Measurements from ENCODE around the gene TBC1D30.

TBC1D30 gene

DNA sequence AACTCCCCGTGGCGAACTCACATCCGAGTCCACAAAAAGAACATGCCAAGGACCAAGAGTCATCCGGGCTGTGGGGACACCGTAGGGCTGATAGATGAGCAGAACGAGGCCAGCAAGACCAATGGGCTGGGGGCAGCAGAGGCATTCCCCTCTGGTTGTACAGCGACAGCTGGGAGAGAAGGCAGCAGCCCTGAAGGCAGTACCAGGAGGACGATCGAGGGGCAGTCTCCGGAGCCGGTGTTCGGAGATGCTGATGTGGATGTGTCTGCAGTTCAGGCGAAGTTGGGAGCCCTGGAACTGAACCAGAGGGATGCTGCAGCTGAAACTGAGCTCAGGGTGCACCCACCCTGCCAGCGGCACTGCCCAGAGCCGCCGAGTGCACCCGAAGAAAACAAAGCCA lies 50.7 kb downstream of the TBC1D30 start:
- no peaks in the 10 kb centered on the region for H3K4me1 ChIP-seq (ENCODE audit: control insufficient read depth in 1 of 2, insufficient read depth in 2 of 2, low read length in 2 of 2)
- H3K9me3 ChIP-seq (ENCODE audit: control insufficient read depth in 1 of 2, low read length in 2 of 2), result peaks cover 0 to under 1% of the 10 kb centered on the region in 2 donors
- H3K27ac ChIP-seq (ENCODE audit: low read length), result no peak overlapping the region
- H3K4me3 ChIP-seq (ENCODE audit: low read depth in 1 of 2, low read length in 2 of 2), result no peak overlapping the region
- no peaks in the 10 kb centered on the region for H3K36me3 ChIP-seq (ENCODE audit: control insufficient read depth in 1 of 2, insufficient read depth in 2 of 2, low read length in 2 of 2)
- no peaks in the 10 kb centered on the region for H3K27me3 ChIP-seq (ENCODE audit: low read depth, low read length)

DNA sequence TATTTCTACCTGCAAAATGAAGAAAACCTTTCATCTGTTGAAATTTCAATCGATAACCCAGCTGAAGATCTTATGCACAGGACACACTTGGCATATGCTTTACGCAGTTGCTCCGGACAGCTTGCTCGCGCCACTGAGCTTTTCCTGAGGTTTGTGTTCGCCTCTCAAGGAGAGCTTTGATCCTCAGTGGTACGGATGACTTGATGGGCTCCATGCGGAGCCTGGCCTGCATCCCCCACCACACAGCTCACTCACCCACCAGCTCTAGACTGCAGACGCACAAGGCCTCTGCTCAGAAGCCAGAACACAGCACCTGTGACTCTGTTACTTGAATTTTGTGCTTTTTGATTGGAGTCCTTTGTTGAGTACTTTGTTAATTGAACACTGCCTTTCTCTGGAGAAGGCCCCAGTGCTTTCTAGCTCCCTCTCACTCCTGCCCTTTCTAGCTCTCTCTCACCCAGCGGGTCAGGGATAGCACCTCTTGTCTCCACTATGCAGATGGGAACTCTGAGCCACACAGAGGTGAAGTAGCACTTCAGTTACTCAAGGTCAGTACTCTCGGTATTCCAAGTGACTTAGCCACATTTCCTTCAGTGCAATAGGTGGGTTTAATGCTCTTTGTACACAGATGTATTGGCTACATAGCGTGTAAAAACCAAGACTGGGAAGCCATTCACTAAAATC lies 52.1 kb downstream of the TBC1D30 start:
- Histone ChIP-seq H3K9me3 (ENCODE audit: control insufficient read depth in 1 of 2, low read length in 2 of 2) (peaks cover 0 to 3% of the 10 kb centered on the region in 2 donors), H3K36me3 (ENCODE audit: control insufficient read depth in 1 of 2, insufficient read depth in 2 of 2, low read length in 2 of 2) (no peaks in the 10 kb centered on the region), H3K4me3 (ENCODE audit: low read depth in 1 of 2, low read length in 2 of 2) (no peak overlapping the region), H3K27ac (ENCODE audit: low read length) (no peak overlapping the region), H3K4me1 (ENCODE audit: control insufficient read depth in 1 of 2, insufficient read depth in 2 of 2, low read length in 2 of 2) (no peaks in the 10 kb centered on the region), H3K27me3 (ENCODE audit: low read depth, low read length) (no peaks in the 10 kb centered on the region)

DNA sequence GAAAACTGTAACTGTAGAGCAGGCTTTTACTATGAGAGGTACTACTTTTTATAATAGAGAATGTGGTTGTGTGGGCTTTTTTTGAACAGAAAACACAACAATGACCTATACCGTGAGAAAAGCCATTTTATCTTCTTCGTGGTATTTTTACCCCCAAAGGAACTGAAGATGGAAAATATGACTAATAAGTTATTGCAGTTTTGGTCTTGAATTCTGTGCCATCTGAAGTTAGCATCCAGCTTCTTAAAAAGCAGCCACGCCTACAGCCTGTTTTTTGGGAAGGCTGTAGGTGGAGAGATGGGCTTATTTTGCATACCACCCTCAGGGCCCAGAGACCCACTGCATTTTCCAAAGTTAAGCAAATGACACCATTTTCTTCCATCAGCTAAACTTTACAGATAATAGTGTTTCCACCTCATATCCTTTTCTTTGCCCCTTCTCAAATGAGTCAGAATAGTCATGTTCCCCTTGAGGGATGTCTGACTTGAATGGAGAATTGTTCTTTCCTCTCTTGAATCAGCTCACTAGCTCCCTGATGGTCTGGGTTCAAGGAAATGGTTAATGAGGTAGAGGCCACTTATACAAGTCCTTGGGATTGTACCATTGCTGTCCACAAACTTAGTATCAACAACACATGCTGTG lies 53.0 kb downstream of the TBC1D30 start:
- Histone ChIP-seq H3K36me3 (ENCODE audit: control insufficient read depth in 1 of 2, insufficient read depth in 2 of 2, low read length in 2 of 2) (no peaks in the 10 kb centered on the region), H3K4me1 (ENCODE audit: control insufficient read depth in 1 of 2, insufficient read depth in 2 of 2, low read length in 2 of 2) (no peaks in the 10 kb centered on the region), H3K9me3 (ENCODE audit: control insufficient read depth in 1 of 2, low read length in 2 of 2) (peaks cover 0 to 3% of the 10 kb centered on the region in 2 donors), H3K4me3 (ENCODE audit: low read depth in 1 of 2, low read length in 2 of 2) (no peak overlapping the region), H3K27me3 (ENCODE audit: low read depth, low read length) (no peaks in the 10 kb centered on the region), H3K27ac (ENCODE audit: low read length) (no peak overlapping the region)

DNA sequence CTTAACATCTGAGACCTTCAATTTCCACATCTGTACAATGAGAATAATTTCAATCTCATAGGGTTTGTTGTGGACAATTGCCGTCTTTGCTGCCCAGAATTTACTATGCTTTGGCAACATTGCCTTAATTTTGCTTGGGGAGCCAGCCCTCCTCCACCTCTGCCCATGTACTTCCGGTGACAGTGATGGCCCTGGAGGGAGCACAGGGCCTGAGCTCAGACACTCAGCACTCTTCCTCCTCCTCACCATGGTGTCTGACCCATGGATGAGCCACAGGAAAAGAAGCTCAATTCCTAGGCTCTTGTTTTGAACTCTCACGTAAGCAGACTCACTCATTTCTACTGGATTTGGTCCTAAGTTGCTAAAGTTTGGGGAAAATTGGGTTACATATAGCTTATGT lies 58.2 kb downstream of the TBC1D30 start:
- Histone ChIP-seq H3K4me1 (ENCODE audit: control insufficient read depth in 1 of 2, insufficient read depth in 2 of 2, low read length in 2 of 2) (no peaks in the 10 kb centered on the region), H3K9me3 (ENCODE audit: control insufficient read depth in 1 of 2, low read length in 2 of 2) (peaks cover 0 to 3% of the 10 kb centered on the region in 2 donors), H3K36me3 (ENCODE audit: control insufficient read depth in 1 of 2, insufficient read depth in 2 of 2, low read length in 2 of 2) (no peaks in the 10 kb centered on the region), H3K27ac (ENCODE audit: low read length) (no peak overlapping the region), H3K4me3 (ENCODE audit: low read depth in 1 of 2, low read length in 2 of 2) (no peak overlapping the region), H3K27me3 (ENCODE audit: low read depth, low read length) (no peaks in the 10 kb centered on the region)

DNA sequence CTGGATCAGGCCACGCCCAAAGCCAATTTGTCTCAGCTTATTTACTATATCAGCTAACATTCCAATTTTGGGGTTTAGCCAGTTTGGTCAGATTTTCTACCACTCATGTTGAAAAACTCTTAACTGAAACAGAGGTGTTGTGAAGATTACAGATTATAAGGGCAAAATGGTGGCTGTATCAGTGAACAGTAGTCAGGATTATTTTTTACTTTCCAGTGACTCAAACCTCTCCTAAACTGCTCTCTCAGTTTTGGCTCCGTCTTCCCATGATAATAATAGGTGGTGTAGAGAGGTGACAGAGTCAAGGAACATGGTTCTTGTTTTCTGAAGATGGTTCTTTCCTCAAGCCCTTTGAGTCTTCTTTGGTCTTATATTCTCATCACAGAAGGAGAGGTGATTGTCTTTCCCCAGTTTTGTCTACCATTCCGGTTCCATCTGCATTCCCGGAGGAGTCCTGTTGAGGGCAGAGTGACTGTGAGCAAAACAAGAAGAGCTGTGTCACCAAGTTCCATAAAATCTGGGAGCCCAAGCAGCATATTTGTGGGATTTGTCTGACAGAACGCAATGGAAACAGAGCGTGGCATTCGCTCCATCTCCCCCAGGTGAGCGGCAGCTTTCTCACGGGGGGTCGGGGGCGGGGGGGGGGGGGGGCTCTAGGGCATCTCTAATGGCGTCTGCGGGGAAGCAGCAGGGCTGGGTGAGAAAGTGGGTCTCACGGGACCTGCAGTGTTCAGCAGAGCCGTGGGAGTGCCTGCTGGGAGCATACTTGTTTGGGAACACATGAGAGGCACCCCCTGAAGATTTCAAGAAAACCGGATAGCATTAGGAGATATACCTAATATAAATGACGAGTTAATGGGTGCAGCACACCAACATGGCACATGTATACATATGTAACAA lies 59.1 kb downstream of the TBC1D30 start:
- Histone ChIP-seq H3K4me1 (ENCODE audit: control insufficient read depth in 1 of 2, insufficient read depth in 2 of 2, low read length in 2 of 2) (no peaks in the 10 kb centered on the region), H3K9me3 (ENCODE audit: control insufficient read depth in 1 of 2, low read length in 2 of 2) (peaks cover 0 to 3% of the 10 kb centered on the region in 2 donors), H3K36me3 (ENCODE audit: control insufficient read depth in 1 of 2, insufficient read depth in 2 of 2, low read length in 2 of 2) (no peaks in the 10 kb centered on the region)

DNA sequence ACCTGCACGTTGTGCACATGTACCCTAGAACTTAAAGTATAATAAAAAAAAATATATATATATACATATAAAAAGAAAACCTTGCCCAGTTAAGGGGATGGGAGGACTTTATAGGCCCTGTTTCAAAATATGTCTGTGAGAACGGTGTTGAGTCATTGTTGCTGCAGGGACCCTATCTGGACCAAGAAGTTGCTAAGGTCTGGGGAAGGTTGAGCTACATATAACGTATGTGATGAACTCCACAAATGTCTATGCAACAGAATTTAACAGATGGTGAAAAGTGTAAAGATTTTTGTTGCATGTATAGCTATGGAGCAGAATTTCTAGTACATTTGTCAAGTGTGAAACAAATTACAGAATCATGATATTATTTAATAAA lies 59.7 kb downstream of the TBC1D30 start:
- H3K27ac ChIP-seq (ENCODE audit: low read length), result no peak overlapping the region
- H3K4me1 ChIP-seq (ENCODE audit: control insufficient read depth in 1 of 2, insufficient read depth in 2 of 2, low read length in 2 of 2), result no peaks in the 10 kb centered on the region
- no peaks in the 10 kb centered on the region for H3K27me3 ChIP-seq (ENCODE audit: low read depth, low read length)
- no peak overlapping the region for H3K4me3 ChIP-seq (ENCODE audit: low read depth in 1 of 2, low read length in 2 of 2)
- H3K9me3 ChIP-seq (ENCODE audit: control insufficient read depth in 1 of 2, low read length in 2 of 2), result peaks cover 0 to 3% of the 10 kb centered on the region in 2 donors
- no peaks in the 10 kb centered on the region for H3K36me3 ChIP-seq (ENCODE audit: control insufficient read depth in 1 of 2, insufficient read depth in 2 of 2, low read length in 2 of 2)

More for the DNA sequence above, 59.1 kb downstream of the TBC1D30 start:
- Histone ChIP-seq H3K27me3 (ENCODE audit: low read depth, low read length) (no peaks in the 10 kb centered on the region), H3K4me3 (ENCODE audit: low read depth in 1 of 2, low read length in 2 of 2) (no peak overlapping the region), H3K27ac (ENCODE audit: low read length) (no peak overlapping the region)

DNA sequence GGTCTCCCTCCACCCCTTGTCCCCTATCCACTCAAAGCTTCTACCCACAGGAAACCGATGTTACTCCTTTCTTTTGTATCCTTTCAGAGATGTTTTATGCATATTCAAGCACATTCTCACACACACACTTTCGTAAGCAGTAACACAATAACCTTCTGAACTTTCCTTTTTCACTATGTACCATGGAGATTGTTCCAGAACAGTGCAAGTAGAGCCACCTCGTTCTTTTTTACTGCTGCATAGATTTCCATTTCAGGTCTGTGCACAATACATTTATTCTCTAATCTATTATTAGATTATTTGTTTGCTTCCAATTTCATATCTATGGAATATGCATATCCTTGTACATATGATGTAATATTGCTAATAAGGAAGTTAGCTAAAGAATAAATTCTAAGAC lies 60.3 kb downstream of the TBC1D30 start:
- H3K4me3 ChIP-seq (ENCODE audit: low read depth in 1 of 2, low read length in 2 of 2), result no peak overlapping the region
- H3K4me1 ChIP-seq (ENCODE audit: control insufficient read depth in 1 of 2, insufficient read depth in 2 of 2, low read length in 2 of 2), result no peaks in the 10 kb centered on the region
- no peak overlapping the region for H3K27ac ChIP-seq (ENCODE audit: low read length)
- no peaks in the 10 kb centered on the region for H3K36me3 ChIP-seq (ENCODE audit: control insufficient read depth in 1 of 2, insufficient read depth in 2 of 2, low read length in 2 of 2)
- H3K27me3 ChIP-seq (ENCODE audit: low read depth, low read length), result no peaks in the 10 kb centered on the region
- peaks cover 0 to 3% of the 10 kb centered on the region in 2 donors for H3K9me3 ChIP-seq (ENCODE audit: control insufficient read depth in 1 of 2, low read length in 2 of 2)

DNA sequence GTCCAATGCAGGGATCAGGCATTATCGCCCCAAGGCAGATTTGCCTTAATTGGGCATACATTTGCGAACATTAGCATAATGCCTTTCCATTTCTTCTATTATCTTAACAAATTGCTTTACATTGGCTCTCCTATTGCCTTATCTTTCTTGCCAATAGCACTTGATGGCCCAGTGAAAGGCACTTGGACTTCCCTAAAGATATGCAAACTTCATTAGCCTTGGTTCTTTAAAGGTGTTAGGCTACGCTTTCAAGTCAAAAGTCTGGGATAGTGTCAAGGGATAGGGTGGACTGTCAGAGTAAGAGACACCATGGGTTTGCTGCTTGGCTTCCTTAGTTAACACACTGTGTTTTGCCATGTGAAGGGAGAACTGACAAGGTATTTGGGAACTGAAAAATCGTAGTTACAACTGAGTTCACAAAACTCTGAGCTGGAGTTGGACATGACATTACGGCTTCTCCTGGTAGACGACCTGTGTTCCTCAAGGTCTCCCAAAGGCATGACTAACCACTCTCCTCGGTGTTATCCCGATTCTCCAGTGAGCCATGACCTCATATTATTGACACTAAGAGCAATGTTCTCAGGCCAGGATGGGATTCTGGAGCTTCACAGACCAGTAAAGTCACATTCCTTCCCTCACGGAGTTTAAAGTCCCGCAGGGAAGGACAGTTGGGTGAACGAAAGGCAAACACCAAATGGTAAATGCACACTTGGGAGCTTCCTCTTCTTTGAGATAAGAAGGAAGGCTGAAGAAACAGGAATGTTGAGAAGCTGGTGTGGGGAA lies 65.2 kb downstream of the TBC1D30 start:
- H3K4me3 ChIP-seq (ENCODE audit: low read depth in 1 of 2, low read length in 2 of 2), result no peak overlapping the region
- H3K9me3 ChIP-seq (ENCODE audit: control insufficient read depth in 1 of 2, low read length in 2 of 2), result no peaks in the 10 kb centered on the region
- no peaks in the 10 kb centered on the region for H3K36me3 ChIP-seq (ENCODE audit: control insufficient read depth in 1 of 2, insufficient read depth in 2 of 2, low read length in 2 of 2)
- H3K27ac ChIP-seq (ENCODE audit: low read length), result no peak overlapping the region
- H3K4me1 ChIP-seq (ENCODE audit: control insufficient read depth in 1 of 2, insufficient read depth in 2 of 2, low read length in 2 of 2), result no peaks in the 10 kb centered on the region
- peaks cover 4% of the 10 kb centered on the region for H3K27me3 ChIP-seq (ENCODE audit: low read depth, low read length)

DNA sequence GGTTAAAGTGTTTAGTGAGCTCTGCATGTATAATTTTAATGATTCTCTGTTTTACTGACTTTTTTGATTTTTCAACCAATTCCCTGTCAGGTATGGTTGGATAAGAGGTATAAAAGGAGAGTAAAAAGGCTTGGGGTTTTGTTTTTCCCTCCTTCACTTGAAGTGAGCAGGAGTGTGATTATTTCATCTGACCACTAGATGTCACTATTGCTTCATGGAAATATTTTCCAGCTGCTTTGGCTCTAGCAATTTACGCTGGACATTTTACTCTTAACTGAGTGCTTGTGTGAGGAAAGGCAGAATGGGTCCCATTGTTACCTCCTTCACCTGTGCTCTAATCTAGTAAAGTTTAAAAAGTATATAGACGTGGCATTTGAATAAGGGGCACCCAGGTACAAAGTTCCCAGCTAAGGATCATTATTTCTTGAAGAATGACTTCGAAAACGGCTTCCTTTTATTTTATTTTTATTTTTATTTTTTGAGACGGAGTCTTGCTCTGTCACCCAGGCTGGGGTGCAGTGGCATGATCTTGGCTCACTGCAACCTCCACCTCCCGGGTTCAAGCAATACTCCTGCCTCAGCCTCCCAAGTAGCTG lies 66.5 kb downstream of the TBC1D30 start:
- Histone ChIP-seq H3K27ac (ENCODE audit: low read length) (no peak overlapping the region), H3K27me3 (ENCODE audit: low read depth, low read length) (peaks cover 4% of the 10 kb centered on the region), H3K9me3 (ENCODE audit: control insufficient read depth in 1 of 2, low read length in 2 of 2) (no peaks in the 10 kb centered on the region), H3K4me3 (ENCODE audit: low read depth in 1 of 2, low read length in 2 of 2) (no peak overlapping the region), H3K4me1 (ENCODE audit: control insufficient read depth in 1 of 2, insufficient read depth in 2 of 2, low read length in 2 of 2) (no peaks in the 10 kb centered on the region), H3K36me3 (ENCODE audit: control insufficient read depth in 1 of 2, insufficient read depth in 2 of 2, low read length in 2 of 2) (no peaks in the 10 kb centered on the region)

DNA sequence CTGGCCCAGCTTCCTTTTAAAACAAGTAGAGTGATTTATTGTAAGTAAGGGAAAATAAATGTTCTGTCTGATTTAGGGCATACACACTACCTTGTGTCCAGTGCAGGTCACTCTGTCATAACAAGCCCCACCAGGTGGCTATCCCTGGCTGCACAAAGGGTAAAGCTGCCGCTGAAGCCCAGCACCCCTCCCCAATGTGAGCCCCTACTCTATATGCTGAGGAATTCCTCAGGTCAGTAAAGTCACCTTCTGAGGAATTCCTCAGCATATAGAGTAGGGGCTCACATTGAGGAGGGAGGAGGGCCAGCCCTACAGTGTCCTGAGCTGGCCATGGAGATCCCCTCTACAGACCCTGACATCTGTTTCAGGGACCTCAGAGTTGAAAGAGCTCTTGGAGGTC lies 67.2 kb downstream of the TBC1D30 start:
- Histone ChIP-seq H3K36me3 (ENCODE audit: control insufficient read depth in 1 of 2, insufficient read depth in 2 of 2, low read length in 2 of 2) (no peaks in the 10 kb centered on the region), H3K4me1 (ENCODE audit: control insufficient read depth in 1 of 2, insufficient read depth in 2 of 2, low read length in 2 of 2) (no peaks in the 10 kb centered on the region)

More for the DNA sequence above, 67.2 kb downstream of the TBC1D30 start:
- H3K27me3 ChIP-seq (ENCODE audit: low read depth, low read length), result peaks cover 4% of the 10 kb centered on the region
- H3K4me3 ChIP-seq (ENCODE audit: low read depth in 1 of 2, low read length in 2 of 2), result no peak overlapping the region
- no peak overlapping the region for H3K27ac ChIP-seq (ENCODE audit: low read length)
- no peaks in the 10 kb centered on the region for H3K9me3 ChIP-seq (ENCODE audit: control insufficient read depth in 1 of 2, low read length in 2 of 2)
